Loucy (cell line): ENCODE results near the gene ORAI1.
A peak's percentile ranks its signal among the peaks of the same experiment; 100 is the strongest.

ENCODE experiments used
- H2AFZ ChIP-seq: fragments of 200-600 bp; sonication (generic); 2 replicates; pipeline ENCODE4 v1.6.0; 2016; ENCODE audit warnings: antibody characterized with exemption, mild to moderate bottlenecking, low read length, moderate library complexity
- H3F3A ChIP-seq: fragments of 200-600 bp; 2 replicates; pipeline ENCODE4 v1.6.0; 2016; ENCODE audit warnings: antibody characterized with exemption, low read depth, mild to moderate bottlenecking
- H3K27me3 ChIP-seq: fragments of 200-600 bp; sonication (generic); 2 replicates; pipeline ENCODE4 v1.6.1; 2014; ENCODE audit warnings: low read length, mild to moderate bottlenecking; ENCODE audit not compliant: insufficient read depth, poor library complexity, severe bottlenecking
- H3K36me3 ChIP-seq: fragments of 200-600 bp; sonication (generic); 2 replicates; pipeline ENCODE4 v1.6.1; 2016; ENCODE audit warnings: low read length; ENCODE audit not compliant: insufficient read depth
- H3K4me1 ChIP-seq: fragments of 200-600 bp; sonication (generic); 2 replicates; pipeline ENCODE4 v1.5.1; 2014; ENCODE audit warnings: low read length, mild to moderate bottlenecking; ENCODE audit not compliant: insufficient read depth, poor library complexity, severe bottlenecking
- H3K4me2 ChIP-seq: fragments of 200-600 bp; sonication (generic); 2 replicates; pipeline ENCODE4 v1.6.0; 2014; ENCODE audit warnings: antibody characterized with exemption, low read length, low read depth, mild to moderate bottlenecking; ENCODE audit not compliant: poor library complexity, severe bottlenecking
- H3K4me3 ChIP-seq: fragments of 200-600 bp; sonication (generic); 2 replicates; pipeline ENCODE4 v1.5.1; 2014; ENCODE audit warnings: low read length, mild to moderate bottlenecking, mixed read lengths; ENCODE audit not compliant: poor library complexity, severe bottlenecking
- H3K79me2 ChIP-seq: fragments of 200-600 bp; sonication (generic); 2 replicates; pipeline ENCODE4 v1.6.1; 2014; ENCODE audit warnings: low read length; ENCODE audit not compliant: insufficient read depth
- H3K9ac ChIP-seq: fragments of 200-600 bp; sonication (generic); 2 replicates; pipeline ENCODE4 v1.6.0; 2014; ENCODE audit warnings: mild to moderate bottlenecking, low read depth, low read length, moderate library complexity; ENCODE audit not compliant: poor library complexity, severe bottlenecking
- H3K9me2 ChIP-seq: fragments of 200-600 bp; sonication (generic); replicated peaks from 2 replicates; pipeline ENCODE4 v1.6.1; 2016; ENCODE audit warnings: low read depth, low read length, mixed read lengths
- H3K9me3 ChIP-seq: fragments of 200-600 bp; sonication (generic); 2 replicates; pipeline ENCODE4 v1.6.1; 2014; ENCODE audit warnings: mild to moderate bottlenecking, antibody characterized with exemption, low read length, low read depth; ENCODE audit not compliant: insufficient read depth
- H4K20me1 ChIP-seq: fragments of 200-600 bp; sonication (generic); 2 replicates; pipeline ENCODE4 v1.6.0; 2014; ENCODE audit warnings: antibody characterized with exemption, low read length, mild to moderate bottlenecking; ENCODE audit not compliant: insufficient read depth, poor library complexity, severe bottlenecking
- CTCF ChIP-seq: fragments of 200-600 bp; sonication (generic); conservative IDR thresholded peaks from 2 replicates; pipeline ENCODE4 v1.5.1; 2014; ENCODE audit warnings: mild to moderate bottlenecking, antibody characterized with exemption, low read length
- EZH2phosphoT487 ChIP-seq: fragments of 200-600 bp; IDR thresholded peaks from 2 replicates; pipeline ENCODE4 v1.6.1; 2018; ENCODE audit warnings: antibody characterized with exemption, mild to moderate bottlenecking, moderate library complexity, borderline replicate concordance

ORAI1 gene

GRCh38 chr12:121603581-121603980 is 22.7 kb upstream of the ORAI1 start:
- no peak overlapping the region for H3K4me3 ChIP-seq
- H3K9me2 ChIP-seq: no peaks in the 10 kb centered on the region
- H3K9me3 ChIP-seq: no peaks in the 10 kb centered on the region
- no peaks in the 10 kb centered on the region for H3K36me3 ChIP-seq
- TF ChIP-seq EZH2phosphoT487 (no peak), CTCF (no peak)
- H2AFZ ChIP-seq: no peak overlapping the region
- no peaks in the 10 kb centered on the region for H4K20me1 ChIP-seq
- H3K27me3 ChIP-seq: no peaks in the 10 kb centered on the region
- no peak overlapping the region for H3K4me2 ChIP-seq
- H3K4me1 ChIP-seq: no peaks in the 10 kb centered on the region
- no peaks in the 10 kb centered on the region for H3K79me2 ChIP-seq
- no peak overlapping the region for H3K9ac ChIP-seq
- H3F3A ChIP-seq: no peaks in the 10 kb centered on the region

DNA sequence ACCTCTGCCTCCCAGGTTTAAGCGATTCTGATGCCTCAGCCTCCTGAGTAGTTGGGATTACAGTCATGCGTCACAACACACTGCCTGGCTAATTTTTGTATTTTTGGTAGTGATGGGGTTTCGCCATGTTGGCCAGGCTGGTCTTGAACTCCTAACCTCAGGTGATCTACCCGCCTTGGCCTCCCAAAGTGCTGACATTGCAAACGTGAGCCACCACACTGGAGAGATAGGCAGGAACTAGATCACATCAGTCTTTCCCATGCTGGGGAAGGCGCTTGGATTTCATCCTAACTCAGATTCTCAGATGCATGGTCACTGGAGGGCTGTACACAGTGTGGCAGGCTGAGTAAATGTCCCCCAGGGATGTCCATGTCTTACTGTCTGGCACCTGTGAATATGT is 18.0 kb upstream of the ORAI1 start:
- Histone ChIP-seq H3K4me3 (no peak overlapping the region), H3K9ac (no peak overlapping the region), H2AFZ (no peak overlapping the region), H3K9me2 (no peaks in the 10 kb centered on the region), H3K9me3 (no peaks in the 10 kb centered on the region), H4K20me1 (no peaks in the 10 kb centered on the region), H3K79me2 (no peaks in the 10 kb centered on the region), H3K4me1 (peaks cover 6% of the 10 kb centered on the region), H3K27me3 (no peaks in the 10 kb centered on the region), H3F3A (no peaks in the 10 kb centered on the region), H3K36me3 (no peaks in the 10 kb centered on the region), H3K4me2 (no peak overlapping the region)
- TF ChIP-seq EZH2phosphoT487: no peak
- TF ChIP-seq CTCF: no peak

DNA sequence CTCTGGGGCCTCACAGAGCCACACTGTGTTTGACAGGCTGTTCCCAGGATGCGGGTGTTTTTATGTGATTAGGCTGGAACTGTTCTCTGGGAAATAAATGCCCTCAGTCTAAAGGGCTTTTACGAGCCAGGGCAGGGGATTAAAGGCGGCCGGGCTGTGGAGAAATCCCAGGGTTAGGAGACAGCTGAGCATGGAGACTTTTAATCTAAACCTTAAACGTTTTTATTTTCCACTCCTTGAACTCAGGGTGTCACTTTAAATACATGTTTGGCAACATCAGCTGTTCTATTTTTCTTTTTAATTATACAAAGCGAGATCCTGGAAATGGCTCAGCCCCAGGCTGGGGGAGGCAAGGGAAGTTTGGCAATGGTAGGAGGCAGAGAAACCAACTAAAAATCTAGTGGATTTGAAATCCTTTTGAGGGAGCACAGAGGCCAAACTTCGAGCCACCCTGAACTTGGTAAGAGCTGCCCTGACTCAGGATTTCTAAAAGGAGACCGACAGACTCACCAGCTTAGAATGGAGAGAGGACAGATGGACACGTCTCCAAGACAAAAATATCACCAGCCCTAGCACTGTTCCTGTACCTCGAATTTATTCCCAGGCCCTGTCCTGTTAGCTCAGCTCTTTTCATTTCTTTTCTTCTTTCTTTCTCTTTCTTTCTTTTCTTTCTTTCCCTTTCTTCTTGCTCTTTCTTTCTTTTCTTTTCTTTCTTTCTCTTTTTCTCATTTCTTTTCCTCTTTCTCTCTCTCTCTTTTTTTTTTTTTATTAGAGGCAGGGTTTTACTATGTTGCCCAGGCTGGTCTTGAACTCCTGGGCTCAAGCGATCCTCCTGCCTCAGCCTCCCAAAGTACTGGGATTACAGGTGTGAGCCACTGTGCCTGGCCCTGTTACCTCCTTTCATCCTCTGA is 15.8 kb upstream of the ORAI1 start:
- H3K9me3 ChIP-seq: no peaks in the 10 kb centered on the region
- no peaks in the 10 kb centered on the region for H3K9me2 ChIP-seq
- H3K79me2 ChIP-seq: no peaks in the 10 kb centered on the region
- no peak overlapping the region for H3K4me2 ChIP-seq
- no peak for TF ChIP-seq CTCF
- no peak for TF ChIP-seq EZH2phosphoT487
- no peaks in the 10 kb centered on the region for H3K27me3 ChIP-seq
- H3K36me3 ChIP-seq: no peaks in the 10 kb centered on the region
- H3K4me1 ChIP-seq: peaks cover 6% of the 10 kb centered on the region
- no peaks in the 10 kb centered on the region for H4K20me1 ChIP-seq
- H3K9ac ChIP-seq: no peak overlapping the region
- H3K4me3 ChIP-seq: no peak overlapping the region
- no peaks in the 10 kb centered on the region for H3F3A ChIP-seq
- 0 out of 2 replicates have a peak overlapping the region, but pooled peaks have one; percentile 27 for H2AFZ ChIP-seq
